ENCODE measurements around the gene MYBPH.

The MYBPH gene

GRCh38 chr1:203175237-203175826 lies at the start of gene MYBPH:
TSS of gene MYBPH (minus strand) at chr1:203175826. CDS start at chr1:203175755, 71 bp downstream.
- Mint-ChIP-seq H3K9me3 (no peaks in the 10 kb centered on the region), H3K36me3 (ENCODE audit: low read depth) (no peaks in the 10 kb centered on the region), H3K4me3 (no peak within 1 kb of the TSS), H3K4me1 (ENCODE audit: low read depth) (no peaks in the 10 kb centered on the region), H3K27ac (no peak within 1 kb of the TSS), H3K27me3 (ENCODE audit: low read depth) (peaks cover 3% of the 10 kb centered on the region)

- Mint-ChIP-seq H3K4me1 (ENCODE audit: low read depth) (no peaks in the 10 kb centered on the region), H3K4me3 (no peak overlapping the region), H3K9me3 (no peaks in the 10 kb centered on the region), H3K27me3 (ENCODE audit: low read depth) (no peaks in the 10 kb centered on the region), H3K36me3 (ENCODE audit: low read depth) (no peaks in the 10 kb centered on the region), H3K27ac (no peak overlapping the region)
These were observed 49.4 kb upstream of the MYBPH start for GRCh38 chr1:203225071-203225470.

GRCh38 chr1:203223012-203223775 lies 47.6 kb upstream of the MYBPH start:
- no peak overlapping the region for H3K4me3 Mint-ChIP-seq

GRCh38 chr1:203219934-203220333 lies 44.3 kb upstream of the MYBPH start:
- Mint-ChIP-seq H3K4me3 (no peak overlapping the region), H3K36me3 (ENCODE audit: low read depth) (no peaks in the 10 kb centered on the region), H3K27ac (no peak overlapping the region), H3K27me3 (ENCODE audit: low read depth) (peaks cover 9% of the 10 kb centered on the region), H3K4me1 (ENCODE audit: low read depth) (peaks cover 2% of the 10 kb centered on the region), H3K9me3 (no peaks in the 10 kb centered on the region)

More at GRCh38 chr1:203223012-203223775, 47.6 kb upstream of the MYBPH start:
- H3K9me3 Mint-ChIP-seq: no peaks in the 10 kb centered on the region
- H3K4me1 Mint-ChIP-seq (ENCODE audit: low read depth): no peaks in the 10 kb centered on the region
- peaks cover 4% of the 10 kb centered on the region for H3K27me3 Mint-ChIP-seq (ENCODE audit: low read depth)
- H3K27ac Mint-ChIP-seq: no peak overlapping the region
- no peaks in the 10 kb centered on the region for H3K36me3 Mint-ChIP-seq (ENCODE audit: low read depth)

- Mint-ChIP-seq H3K4me3 (no peak overlapping the region), H3K27ac (no peak overlapping the region), H3K36me3 (ENCODE audit: low read depth) (no peaks in the 10 kb centered on the region), H3K9me3 (no peaks in the 10 kb centered on the region), H3K4me1 (ENCODE audit: low read depth) (peaks cover 2% of the 10 kb centered on the region), H3K27me3 (ENCODE audit: low read depth) (peaks cover 9% of the 10 kb centered on the region)
These were observed 43.5 kb upstream of the MYBPH start for GRCh38 chr1:203219171-203219570.

GRCh38 chr1:203217668-203218067 lies 42.0 kb upstream of the MYBPH start:
- Mint-ChIP-seq H3K27me3 (ENCODE audit: low read depth) (peaks cover 9% of the 10 kb centered on the region), H3K36me3 (ENCODE audit: low read depth) (no peaks in the 10 kb centered on the region), H3K4me3 (no peak overlapping the region), H3K27ac (no peak overlapping the region), H3K9me3 (no peaks in the 10 kb centered on the region), H3K4me1 (ENCODE audit: low read depth) (peaks cover 2% of the 10 kb centered on the region)

GRCh38 chr1:203217139-203217655 lies 41.6 kb upstream of the MYBPH start:
- no peak overlapping the region for H3K27ac Mint-ChIP-seq
- peaks cover 2% of the 10 kb centered on the region for H3K4me1 Mint-ChIP-seq (ENCODE audit: low read depth)
- H3K4me3 Mint-ChIP-seq: no peak overlapping the region
- peaks cover 9% of the 10 kb centered on the region for H3K27me3 Mint-ChIP-seq (ENCODE audit: low read depth)
- H3K9me3 Mint-ChIP-seq: no peaks in the 10 kb centered on the region
- no peaks in the 10 kb centered on the region for H3K36me3 Mint-ChIP-seq (ENCODE audit: low read depth)

GRCh38 chr1:203216274-203217138 lies 40.9 kb upstream of the MYBPH start:
- no peak overlapping the region for H3K27ac Mint-ChIP-seq
- H3K36me3 Mint-ChIP-seq (ENCODE audit: low read depth): no peaks in the 10 kb centered on the region
- peaks cover 9% of the 10 kb centered on the region for H3K27me3 Mint-ChIP-seq (ENCODE audit: low read depth)
- H3K9me3 Mint-ChIP-seq: no peaks in the 10 kb centered on the region
- peaks cover 2% of the 10 kb centered on the region for H3K4me1 Mint-ChIP-seq (ENCODE audit: low read depth)
- H3K4me3 Mint-ChIP-seq: no peak overlapping the region

- H3K27ac Mint-ChIP-seq: no peak overlapping the region
- peaks cover 9% of the 10 kb centered on the region for H3K27me3 Mint-ChIP-seq (ENCODE audit: low read depth)
- no peaks in the 10 kb centered on the region for H3K9me3 Mint-ChIP-seq
- H3K36me3 Mint-ChIP-seq (ENCODE audit: low read depth): no peaks in the 10 kb centered on the region
- no peak overlapping the region for H3K4me3 Mint-ChIP-seq
- peaks cover 2% of the 10 kb centered on the region for H3K4me1 Mint-ChIP-seq (ENCODE audit: low read depth)
These were observed 39.9 kb upstream of the MYBPH start for GRCh38 chr1:203215573-203215972.

- Mint-ChIP-seq H3K4me1 (ENCODE audit: low read depth) (peaks cover 2% of the 10 kb centered on the region), H3K27me3 (ENCODE audit: low read depth) (peaks cover 9% of the 10 kb centered on the region), H3K36me3 (ENCODE audit: low read depth) (no peaks in the 10 kb centered on the region), H3K27ac (no peak overlapping the region), H3K4me3 (no peak overlapping the region), H3K9me3 (no peaks in the 10 kb centered on the region)
These were observed 39.2 kb upstream of the MYBPH start for GRCh38 chr1:203214871-203215270.

- H3K4me1 Mint-ChIP-seq (ENCODE audit: low read depth): peaks cover 2% of the 10 kb centered on the region
- H3K4me3 Mint-ChIP-seq: no peak overlapping the region
- no peaks in the 10 kb centered on the region for H3K36me3 Mint-ChIP-seq (ENCODE audit: low read depth)
- H3K9me3 Mint-ChIP-seq: no peaks in the 10 kb centered on the region
- H3K27ac Mint-ChIP-seq: no peak overlapping the region
- H3K27me3 Mint-ChIP-seq (ENCODE audit: low read depth): peaks cover 4% of the 10 kb centered on the region
These were observed 37.5 kb upstream of the MYBPH start for GRCh38 chr1:203213126-203213525.

GRCh38 chr1:203211812-203212211 lies 36.2 kb upstream of the MYBPH start:
- H3K27me3 Mint-ChIP-seq (ENCODE audit: low read depth): peaks cover 10% of the 10 kb centered on the region
- no peak overlapping the region for H3K4me3 Mint-ChIP-seq
- H3K36me3 Mint-ChIP-seq (ENCODE audit: low read depth): no peaks in the 10 kb centered on the region
- peaks cover 2% of the 10 kb centered on the region for H3K4me1 Mint-ChIP-seq (ENCODE audit: low read depth)
- H3K9me3 Mint-ChIP-seq: no peaks in the 10 kb centered on the region
- H3K27ac Mint-ChIP-seq: no peak overlapping the region

GRCh38 chr1:203210988-203211387 lies 35.4 kb upstream of the MYBPH start:
- H3K9me3 Mint-ChIP-seq: no peaks in the 10 kb centered on the region
- no peaks in the 10 kb centered on the region for H3K36me3 Mint-ChIP-seq (ENCODE audit: low read depth)
- no peak overlapping the region for H3K27ac Mint-ChIP-seq
- H3K4me3 Mint-ChIP-seq: no peak overlapping the region
- H3K4me1 Mint-ChIP-seq (ENCODE audit: low read depth): peaks cover 2% of the 10 kb centered on the region
- H3K27me3 Mint-ChIP-seq (ENCODE audit: low read depth): peaks cover 6% of the 10 kb centered on the region

GRCh38 chr1:203210350-203210749 lies 34.7 kb upstream of the MYBPH start:
- Mint-ChIP-seq H3K4me1 (ENCODE audit: low read depth) (peaks cover 2% of the 10 kb centered on the region), H3K27me3 (ENCODE audit: low read depth) (peaks cover 6% of the 10 kb centered on the region), H3K9me3 (no peaks in the 10 kb centered on the region), H3K36me3 (ENCODE audit: low read depth) (no peaks in the 10 kb centered on the region), H3K4me3 (no peak overlapping the region), H3K27ac (no peak overlapping the region)

All from T-helper 1 cell treated with Interleukin-12 subunit alpha and Interleukin-12 subunit beta and Interleukin-4 antibody, amounts not matched to agents 30 μg/mL and 1 μg/mL, for 36 hours (primary cell).